SK-N-SH treated with all-trans-retinoic acid at 6 μM for 48 hours (cell line): ENCODE results near the gene STXBP2.

ENCODE experiments used
- ATAC-seq: fragments of 200-7000 bp; cut with Tn5 transposase; 3 replicates; pipeline ENCODE4 v1.9.1; 2020; ENCODE audit warnings: mild to moderate bottlenecking, moderate library complexity
- ARNTL ChIP-seq: fragments of 450-650 bp; formaldehyde crosslinking; IDR thresholded peaks from 2 replicates; pipeline ENCODE4 v1.5.0; 2020; ENCODE audit warnings: low read depth, mild to moderate bottlenecking, moderate library complexity, borderline replicate concordance
- BACH2 ChIP-seq: fragments of 250-450 bp; sonication (Bioruptor Pico); IDR thresholded peaks from 2 replicates; pipeline ENCODE4 v1.9.0; 2021; ENCODE audit warnings: mild to moderate bottlenecking, borderline replicate concordance
- CSDC2 ChIP-seq: fragments of 250-450 bp; sonication (Bioruptor Pico); IDR thresholded peaks from 2 replicates; pipeline ENCODE4 v1.5.0; 2020; ENCODE audit warnings: mild to moderate bottlenecking, moderate library complexity
- ESRRG ChIP-seq: fragments of 250-450 bp; sonication (Bioruptor Pico); IDR thresholded peaks from 2 replicates; pipeline ENCODE4 v1.6.1; 2021; ENCODE audit warnings: mild to moderate bottlenecking
- GLIS3 ChIP-seq: fragments of 250-450 bp; sonication (Bioruptor Pico); IDR thresholded peaks from 2 replicates; pipeline ENCODE4 v1.5.0; 2020; ENCODE audit warnings: mild to moderate bottlenecking, moderate library complexity
- ISL1 ChIP-seq: fragments of 250-450 bp; sonication (Bioruptor Pico); IDR thresholded peaks from 2 replicates; pipeline ENCODE4 v2.1.2; 2022; ENCODE audit warnings: mild to moderate bottlenecking, moderate library complexity
- OSR1 ChIP-seq: fragments of 250-450 bp; sonication (Bioruptor Pico); IDR thresholded peaks from 2 replicates; pipeline ENCODE4 v1.8.0; 2022; ENCODE audit warnings: moderate library complexity, mild to moderate bottlenecking, inconsistent platforms
- PPARA ChIP-seq: fragments of 250-450 bp; sonication (Bioruptor Pico); IDR thresholded peaks from 2 replicates; pipeline ENCODE4 v1.5.0; 2020; ENCODE audit warnings: mild to moderate bottlenecking, borderline replicate concordance
- RARB ChIP-seq: fragments of 250-450 bp; sonication (Bioruptor Pico); IDR thresholded peaks from 2 replicates; pipeline ENCODE4 v1.8.0; 2021; ENCODE audit warnings: mild to moderate bottlenecking, moderate library complexity
- TCF4 ChIP-seq: fragments of 250-450 bp; sonication (Bioruptor Pico); IDR thresholded peaks from 2 replicates; pipeline ENCODE4 v1.8.0; 2021; ENCODE audit warnings: mild to moderate bottlenecking, moderate library complexity, borderline replicate concordance
- TOX ChIP-seq: fragments of 250-450 bp; sonication (Bioruptor Pico); IDR thresholded peaks from 2 replicates; pipeline ENCODE4 v1.8.0; 2021; ENCODE audit warnings: mild to moderate bottlenecking, moderate library complexity, borderline replicate concordance
- ZC3H10 ChIP-seq: fragments of 250-450 bp; sonication (Bioruptor Pico); IDR thresholded peaks from 2 replicates; pipeline ENCODE4 v1.5.1; 2021; ENCODE audit warnings: mild to moderate bottlenecking, moderate library complexity
- ZFP3 ChIP-seq: fragments of 250-450 bp; sonication (Bioruptor Pico); IDR thresholded peaks from 2 replicates; pipeline ENCODE4 v1.5.0; 2020; ENCODE audit warnings: mild to moderate bottlenecking, moderate library complexity
- ZFP30 ChIP-seq: fragments of 450-650 bp; formaldehyde crosslinking; IDR thresholded peaks from 2 replicates; pipeline ENCODE4 v1.5.0; 2022; ENCODE audit warnings: mild to moderate bottlenecking, moderate library complexity
- ZNF565 ChIP-seq: fragments of 450-650 bp; formaldehyde crosslinking; conservative IDR thresholded peaks from 2 replicates; pipeline ENCODE4 v1.5.0; 2020; ENCODE audit warnings: low read depth, mild to moderate bottlenecking, moderate library complexity
- ZNF8 ChIP-seq: fragments of 450-650 bp; formaldehyde crosslinking; IDR thresholded peaks from 2 replicates; pipeline ENCODE4 v1.5.0; 2020; ENCODE audit warnings: mild to moderate bottlenecking, moderate library complexity
- TF ChIP-seq, protein P1 (sequence below): fragments of 250-450 bp; sonication (Bioruptor Pico); IDR thresholded peaks from 2 replicates; pipeline ENCODE4 v1.5.1; 2021; ENCODE audit warnings: mild to moderate bottlenecking, moderate library complexity
- TF ChIP-seq, protein P2 (sequence below): fragments of 250-450 bp; sonication (Bioruptor Pico); IDR thresholded peaks from 2 replicates; pipeline ENCODE4 v1.8.0; 2020; ENCODE audit warnings: mild to moderate bottlenecking, moderate library complexity, borderline replicate concordance
- TF ChIP-seq, protein P3 (sequence below): fragments of 250-450 bp; sonication (Bioruptor Pico); IDR thresholded peaks from 2 replicates; pipeline ENCODE4 v1.8.0; 2021; ENCODE audit warnings: low read depth, mild to moderate bottlenecking, moderate library complexity, borderline replicate concordance
- TF ChIP-seq, protein P4 (sequence below): fragments of 250-450 bp; sonication (Bioruptor Pico); IDR thresholded peaks from 2 replicates; pipeline ENCODE4 v1.5.0; 2020; ENCODE audit warnings: mild to moderate bottlenecking, moderate library complexity

Gene STXBP2

DNA sequence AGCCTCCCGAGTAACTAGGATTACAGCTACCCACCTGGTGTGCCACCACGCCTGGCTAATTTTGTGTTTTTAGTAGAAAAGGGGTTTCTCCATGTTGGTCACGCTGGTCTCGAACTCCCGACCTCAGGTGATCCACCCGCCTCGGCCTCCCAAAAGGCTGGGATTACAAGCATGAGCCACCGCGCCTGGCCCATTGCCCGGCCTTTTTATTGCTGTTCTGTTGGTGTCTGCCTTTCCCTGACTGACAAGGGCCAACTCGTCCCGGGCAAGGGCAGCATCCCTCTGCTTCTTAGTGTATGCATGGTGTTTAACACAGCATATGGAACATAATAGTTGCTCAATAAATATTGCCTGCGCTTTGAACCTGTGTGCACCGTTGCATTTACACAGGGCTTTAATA lies 25.7 kb downstream of the STXBP2 start:
- no peak for TF ChIP-seq TCF4 (CRISPR knock-in tag)
- TF ChIP-seq RARB (CRISPR knock-in tag), result no peak
- TF ChIP-seq BACH2 (CRISPR knock-in tag), result no peak
- TF ChIP-seq TOX (CRISPR knock-in tag), result no peak
- TF ChIP-seq, protein P1, sequence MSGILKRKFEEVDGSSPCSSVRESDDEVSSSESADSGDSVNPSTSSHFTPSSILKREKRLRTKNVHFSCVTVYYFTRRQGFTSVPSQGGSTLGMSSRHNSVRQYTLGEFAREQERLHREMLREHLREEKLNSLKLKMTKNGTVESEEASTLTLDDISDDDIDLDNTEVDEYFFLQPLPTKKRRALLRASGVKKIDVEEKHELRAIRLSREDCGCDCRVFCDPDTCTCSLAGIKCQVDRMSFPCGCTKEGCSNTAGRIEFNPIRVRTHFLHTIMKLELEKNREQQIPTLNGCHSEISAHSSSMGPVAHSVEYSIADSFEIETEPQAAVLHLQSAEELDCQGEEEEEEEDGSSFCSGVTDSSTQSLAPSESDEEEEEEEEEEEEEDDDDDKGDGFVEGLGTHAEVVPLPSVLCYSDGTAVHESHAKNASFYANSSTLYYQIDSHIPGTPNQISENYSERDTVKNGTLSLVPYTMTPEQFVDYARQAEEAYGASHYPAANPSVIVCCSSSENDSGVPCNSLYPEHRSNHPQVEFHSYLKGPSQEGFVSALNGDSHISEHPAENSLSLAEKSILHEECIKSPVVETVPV (CRISPR knock-in tag), result no peak
- no peak for TF ChIP-seq ZFP3
- no peak for ATAC-seq

DNA sequence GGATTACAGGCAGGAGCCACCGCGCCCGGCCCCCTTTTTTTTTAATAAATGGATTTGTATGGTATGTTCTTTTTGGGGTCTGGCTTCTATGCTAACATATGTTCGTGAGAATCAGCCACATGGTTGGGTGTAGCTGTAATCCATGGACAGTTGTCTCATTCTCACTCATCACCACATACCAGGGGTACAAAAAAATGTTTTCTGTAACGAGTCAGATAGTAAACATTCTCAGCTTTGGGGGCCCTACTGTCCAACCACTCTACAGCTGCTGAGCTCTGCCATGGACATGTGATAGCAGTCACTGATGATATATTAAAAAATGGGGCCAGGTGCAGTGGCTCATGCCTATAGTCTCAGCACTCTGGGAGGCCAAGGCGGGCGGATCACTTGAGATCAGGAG lies 26.8 kb downstream of the STXBP2 start:
- no peak for ATAC-seq
- TF ChIP-seq ISL1 (CRISPR knock-in tag) (no peak), GLIS3 (CRISPR knock-in tag) (no peak), PPARA (CRISPR knock-in tag) (no peak), OSR1 (CRISPR knock-in tag) (no peak), BACH2 (CRISPR knock-in tag) (no peak), RARB (CRISPR knock-in tag) (no peak), TCF4 (CRISPR knock-in tag) (no peak), TOX (CRISPR knock-in tag) (no peak)
- TF ChIP-seq, protein P2, sequence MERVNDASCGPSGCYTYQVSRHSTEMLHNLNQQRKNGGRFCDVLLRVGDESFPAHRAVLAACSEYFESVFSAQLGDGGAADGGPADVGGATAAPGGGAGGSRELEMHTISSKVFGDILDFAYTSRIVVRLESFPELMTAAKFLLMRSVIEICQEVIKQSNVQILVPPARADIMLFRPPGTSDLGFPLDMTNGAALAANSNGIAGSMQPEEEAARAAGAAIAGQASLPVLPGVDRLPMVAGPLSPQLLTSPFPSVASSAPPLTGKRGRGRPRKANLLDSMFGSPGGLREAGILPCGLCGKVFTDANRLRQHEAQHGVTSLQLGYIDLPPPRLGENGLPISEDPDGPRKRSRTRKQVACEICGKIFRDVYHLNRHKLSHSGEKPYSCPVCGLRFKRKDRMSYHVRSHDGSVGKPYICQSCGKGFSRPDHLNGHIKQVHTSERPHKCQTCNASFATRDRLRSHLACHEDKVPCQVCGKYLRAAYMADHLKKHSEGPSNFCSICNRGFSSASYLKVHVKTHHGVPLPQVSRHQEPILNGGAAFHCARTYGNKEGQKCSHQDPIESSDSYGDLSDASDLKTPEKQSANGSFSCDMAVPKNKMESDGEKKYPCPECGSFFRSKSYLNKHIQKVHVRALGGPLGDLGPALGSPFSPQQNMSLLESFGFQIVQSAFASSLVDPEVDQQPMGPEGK (CRISPR knock-in tag), result no peak
- TF ChIP-seq, protein P3, sequence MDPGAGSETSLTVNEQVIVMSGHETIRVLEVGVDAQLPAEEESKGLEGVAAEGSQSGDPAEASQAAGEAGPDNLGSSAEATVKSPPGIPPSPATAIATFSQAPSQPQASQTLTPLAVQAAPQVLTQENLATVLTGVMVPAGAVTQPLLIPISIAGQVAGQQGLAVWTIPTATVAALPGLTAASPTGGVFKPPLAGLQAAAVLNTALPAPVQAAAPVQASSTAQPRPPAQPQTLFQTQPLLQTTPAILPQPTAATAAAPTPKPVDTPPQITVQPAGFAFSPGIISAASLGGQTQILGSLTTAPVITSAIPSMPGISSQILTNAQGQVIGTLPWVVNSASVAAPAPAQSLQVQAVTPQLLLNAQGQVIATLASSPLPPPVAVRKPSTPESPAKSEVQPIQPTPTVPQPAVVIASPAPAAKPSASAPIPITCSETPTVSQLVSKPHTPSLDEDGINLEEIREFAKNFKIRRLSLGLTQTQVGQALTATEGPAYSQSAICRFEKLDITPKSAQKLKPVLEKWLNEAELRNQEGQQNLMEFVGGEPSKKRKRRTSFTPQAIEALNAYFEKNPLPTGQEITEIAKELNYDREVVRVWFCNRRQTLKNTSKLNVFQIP, result no peak

DNA sequence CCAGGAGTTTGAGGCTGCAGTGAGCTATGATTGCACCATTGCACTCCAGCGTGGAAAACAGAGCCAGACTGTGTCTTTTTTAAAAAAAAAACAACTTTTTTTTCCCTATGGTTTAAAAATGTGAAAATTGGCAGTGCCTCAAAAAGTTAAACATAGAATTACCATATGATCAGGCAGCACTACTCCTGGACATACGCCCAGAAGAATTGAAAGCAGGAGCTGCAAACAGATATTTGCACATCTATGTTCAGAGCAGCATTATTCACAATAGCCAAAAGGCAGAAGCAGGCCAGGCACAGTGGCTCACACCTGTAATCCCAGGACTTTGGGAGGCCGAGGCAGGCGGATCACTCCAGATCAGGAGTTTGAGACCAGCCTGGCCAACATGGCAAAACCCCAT lies 28.2 kb downstream of the STXBP2 start:
- peak; percentile 65 for ATAC-seq
- TF ChIP-seq ESRRG, result no peak
- TF ChIP-seq ISL1 (CRISPR knock-in tag), result no peak
- no peak for TF ChIP-seq PPARA (CRISPR knock-in tag)
- TF ChIP-seq, protein P3, result no peak
- no peak for TF ChIP-seq ZNF565
- no peak for TF ChIP-seq BACH2 (CRISPR knock-in tag)
- no peak for TF ChIP-seq ARNTL (CRISPR knock-in tag)
- no peak for TF ChIP-seq ZC3H10
- no peak for TF ChIP-seq OSR1 (CRISPR knock-in tag)
- TF ChIP-seq CSDC2 (CRISPR knock-in tag), result no peak
- TF ChIP-seq ZNF8 (CRISPR knock-in tag), result no peak
- no peak for TF ChIP-seq ZFP30 (CRISPR knock-in tag)
- TF ChIP-seq RARB (CRISPR knock-in tag), result no peak
- no peak for TF ChIP-seq TCF4 (CRISPR knock-in tag)
- no peak for TF ChIP-seq ZFP3
- TF ChIP-seq, protein P2 (CRISPR knock-in tag), result no peak
- TF ChIP-seq, protein P4, sequence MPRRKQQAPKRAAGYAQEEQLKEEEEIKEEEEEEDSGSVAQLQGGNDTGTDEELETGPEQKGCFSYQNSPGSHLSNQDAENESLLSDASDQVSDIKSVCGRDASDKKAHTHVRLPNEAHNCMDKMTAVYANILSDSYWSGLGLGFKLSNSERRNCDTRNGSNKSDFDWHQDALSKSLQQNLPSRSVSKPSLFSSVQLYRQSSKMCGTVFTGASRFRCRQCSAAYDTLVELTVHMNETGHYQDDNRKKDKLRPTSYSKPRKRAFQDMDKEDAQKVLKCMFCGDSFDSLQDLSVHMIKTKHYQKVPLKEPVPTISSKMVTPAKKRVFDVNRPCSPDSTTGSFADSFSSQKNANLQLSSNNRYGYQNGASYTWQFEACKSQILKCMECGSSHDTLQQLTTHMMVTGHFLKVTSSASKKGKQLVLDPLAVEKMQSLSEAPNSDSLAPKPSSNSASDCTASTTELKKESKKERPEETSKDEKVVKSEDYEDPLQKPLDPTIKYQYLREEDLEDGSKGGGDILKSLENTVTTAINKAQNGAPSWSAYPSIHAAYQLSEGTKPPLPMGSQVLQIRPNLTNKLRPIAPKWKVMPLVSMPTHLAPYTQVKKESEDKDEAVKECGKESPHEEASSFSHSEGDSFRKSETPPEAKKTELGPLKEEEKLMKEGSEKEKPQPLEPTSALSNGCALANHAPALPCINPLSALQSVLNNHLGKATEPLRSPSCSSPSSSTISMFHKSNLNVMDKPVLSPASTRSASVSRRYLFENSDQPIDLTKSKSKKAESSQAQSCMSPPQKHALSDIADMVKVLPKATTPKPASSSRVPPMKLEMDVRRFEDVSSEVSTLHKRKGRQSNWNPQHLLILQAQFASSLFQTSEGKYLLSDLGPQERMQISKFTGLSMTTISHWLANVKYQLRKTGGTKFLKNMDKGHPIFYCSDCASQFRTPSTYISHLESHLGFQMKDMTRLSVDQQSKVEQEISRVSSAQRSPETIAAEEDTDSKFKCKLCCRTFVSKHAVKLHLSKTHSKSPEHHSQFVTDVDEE, result no peak
- no peak for TF ChIP-seq GLIS3 (CRISPR knock-in tag)
